Urothelium cell line (cell line): ENCODE data around the gene CHCHD2.
"Not testable (repeated sequence)": the region's sequence is repeated elsewhere in the genome, so short reads cannot be mapped to it uniquely, and the experiment has no call there.

Source experiments
- DNase-seq: peaks from one replicate; pipeline ENCODE4 v3.0.0; 2011; ENCODE audit warnings: low spot score, mixed read lengths
- FAIRE-seq: peaks from 2 replicates; lab custom pipeline; 2011; peaks lifted over from hg19 to GRCh38; lab: Jason Lieb, UNC

CHCHD2 gene

DNA sequence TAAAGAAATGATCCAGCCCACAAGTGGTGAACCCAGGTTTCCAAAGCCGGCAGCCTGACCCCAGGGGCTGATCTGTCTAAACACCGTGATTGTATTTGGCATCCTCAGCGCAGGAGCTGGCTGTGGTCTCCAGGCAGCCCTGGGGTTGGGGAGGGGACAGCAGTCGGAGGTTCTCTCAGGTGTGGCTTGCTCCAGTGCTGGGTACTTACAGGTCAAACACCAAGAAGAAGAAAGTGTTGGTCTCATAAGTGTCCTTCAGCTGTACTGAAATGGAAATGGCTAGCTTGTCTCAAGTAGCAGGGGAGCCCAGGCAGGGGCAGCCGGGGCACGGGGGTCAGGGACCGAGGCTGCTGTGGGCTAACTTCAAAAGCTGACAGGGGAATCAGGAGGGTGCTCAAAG, 19.5 kb downstream of the CHCHD2 start:
- DNase-seq (no peak), FAIRE-seq (no peak)

DNA sequence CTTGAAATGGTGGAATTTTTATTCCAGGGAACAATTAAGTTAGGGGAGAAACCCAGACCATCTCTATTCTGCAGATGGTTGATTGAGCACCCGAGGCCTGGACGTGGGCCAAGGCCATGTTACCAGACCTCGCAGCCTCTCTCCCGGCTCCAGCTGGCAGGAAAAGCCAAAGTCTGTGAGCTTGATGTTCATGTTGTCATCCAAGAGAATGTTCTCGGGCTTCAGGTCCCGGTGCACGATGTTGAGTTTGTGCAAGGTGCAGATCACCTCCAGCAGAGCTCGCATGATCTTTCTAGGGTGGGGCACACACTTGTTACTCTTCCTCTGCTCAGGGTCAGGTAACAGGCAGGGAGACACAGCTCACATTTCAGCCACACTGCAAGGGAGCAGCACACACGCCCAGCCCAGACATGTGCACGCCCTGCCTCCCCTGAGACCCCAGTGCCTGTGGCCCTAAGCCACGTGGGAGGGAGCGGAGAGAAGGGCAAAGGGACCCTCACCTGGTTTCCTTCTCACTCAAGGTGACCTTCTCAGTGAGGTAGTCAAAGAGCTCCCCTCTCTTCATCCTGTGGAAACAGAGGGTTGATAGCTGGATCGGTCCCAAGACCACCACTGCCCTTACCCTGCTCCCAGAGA, 23.0 kb downstream of the CHCHD2 start:
- FAIRE-seq (no peak), DNase-seq (no peak)

DNA sequence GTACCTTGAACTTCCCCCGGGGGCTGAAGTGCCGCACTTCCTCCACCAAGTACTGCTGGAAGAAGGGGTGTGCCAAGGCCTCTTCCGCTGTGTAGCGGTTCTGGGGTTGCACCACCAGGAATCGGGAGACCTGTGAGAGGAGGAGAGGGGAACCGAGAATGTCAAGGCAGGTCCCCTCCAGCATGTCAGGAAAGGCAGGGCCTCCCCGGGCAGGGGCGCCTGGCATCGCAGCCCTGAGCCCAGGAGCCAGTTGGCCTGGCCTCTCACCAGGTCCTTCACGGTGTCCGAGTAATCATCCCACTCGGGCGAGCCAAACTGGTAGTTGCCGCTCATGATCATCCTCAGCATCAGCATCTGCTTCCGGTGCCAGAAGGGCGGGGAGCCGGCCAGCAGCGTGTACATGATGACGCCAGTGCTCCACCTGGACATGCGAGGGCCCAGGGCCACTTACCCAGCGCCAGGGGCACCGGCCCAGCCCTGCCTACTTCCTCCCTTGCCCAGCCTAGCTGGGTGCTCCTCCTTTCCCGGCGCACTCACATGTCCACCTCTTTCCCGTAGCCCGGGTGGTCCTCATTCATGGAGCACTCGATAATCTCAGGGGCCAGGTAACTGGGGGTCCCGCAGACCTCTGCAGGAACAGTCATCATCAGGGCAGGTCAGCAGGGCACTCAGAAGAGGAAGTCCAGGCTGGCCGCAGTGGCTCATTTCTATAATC, 24.5 kb downstream of the CHCHD2 start:
- FAIRE-seq: no peak
- DNase-seq: no peak

DNA sequence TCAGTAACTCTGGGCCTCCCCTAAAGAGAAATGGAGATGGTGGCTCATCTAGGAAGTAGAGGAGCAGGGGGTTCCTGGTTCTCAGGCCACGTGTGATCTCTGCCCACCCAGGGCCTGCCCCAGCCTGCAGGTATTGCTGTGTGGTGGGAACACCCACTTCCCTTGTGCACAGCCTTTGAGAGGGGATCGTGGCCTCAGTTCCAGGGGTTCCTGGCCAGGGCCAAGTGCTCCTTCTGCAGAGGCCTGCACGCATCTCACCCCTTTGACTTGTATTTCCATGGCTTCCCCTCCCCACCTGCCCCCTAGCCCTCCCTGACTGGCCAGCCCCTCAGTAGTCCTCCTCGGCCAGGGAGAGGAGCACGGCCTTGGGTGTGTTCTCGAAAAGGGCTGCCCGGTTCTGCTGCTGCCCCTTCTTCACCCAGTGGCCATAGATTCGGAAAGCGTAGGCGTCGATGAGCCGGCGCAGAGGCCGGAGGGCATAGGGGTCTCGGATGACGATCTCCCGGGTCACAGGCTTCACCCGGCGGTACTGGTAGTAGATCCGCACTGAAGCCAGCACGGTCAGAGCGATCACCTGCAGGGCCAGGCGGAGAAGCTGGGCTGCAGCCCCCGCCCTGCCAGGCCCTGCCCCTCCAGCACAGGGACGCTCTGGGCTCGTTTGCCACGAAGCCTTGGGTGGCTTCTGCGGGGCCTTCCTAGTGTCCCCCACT, 25.4 kb downstream of the CHCHD2 start:
- not testable (repeated sequence) for DNase-seq, FAIRE-seq

DNA sequence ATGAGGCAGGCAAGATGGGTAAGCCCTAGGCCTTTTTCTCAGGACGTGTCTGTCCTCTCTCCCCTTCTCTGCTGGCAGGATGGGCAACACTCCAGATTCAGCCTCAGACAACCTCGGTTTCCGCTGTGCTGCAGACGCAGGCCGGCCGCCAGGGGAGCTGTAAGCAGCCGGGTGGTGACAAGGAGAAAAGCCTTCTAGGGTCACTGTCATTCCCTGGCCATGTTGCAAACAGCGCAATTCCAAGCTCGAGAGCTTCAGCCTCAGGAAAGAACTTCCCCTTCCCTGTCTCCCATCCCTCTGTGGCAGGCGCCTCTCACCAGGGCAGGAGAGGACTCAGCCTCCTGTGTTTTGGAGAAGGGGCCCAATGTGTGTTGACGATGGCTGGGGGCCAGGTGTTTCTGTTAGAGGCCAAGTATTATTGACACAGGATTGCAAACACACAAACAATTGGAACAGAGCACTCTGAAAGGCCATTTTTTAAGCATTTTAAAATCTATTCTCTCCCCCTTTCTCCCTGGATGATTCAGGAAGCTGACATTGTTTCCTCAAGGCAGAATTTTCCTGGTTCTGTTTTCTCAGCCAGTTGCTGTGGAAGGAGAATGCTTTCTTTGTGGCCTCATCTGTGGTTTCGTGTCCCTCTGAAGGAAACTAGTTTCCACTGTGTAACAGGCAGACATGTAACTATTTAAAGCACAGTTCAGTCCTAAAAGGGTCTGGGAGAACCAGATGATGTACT, 26.7 kb downstream of the CHCHD2 start:
- FAIRE-seq: no peak
- DNase-seq: no peak

DNA sequence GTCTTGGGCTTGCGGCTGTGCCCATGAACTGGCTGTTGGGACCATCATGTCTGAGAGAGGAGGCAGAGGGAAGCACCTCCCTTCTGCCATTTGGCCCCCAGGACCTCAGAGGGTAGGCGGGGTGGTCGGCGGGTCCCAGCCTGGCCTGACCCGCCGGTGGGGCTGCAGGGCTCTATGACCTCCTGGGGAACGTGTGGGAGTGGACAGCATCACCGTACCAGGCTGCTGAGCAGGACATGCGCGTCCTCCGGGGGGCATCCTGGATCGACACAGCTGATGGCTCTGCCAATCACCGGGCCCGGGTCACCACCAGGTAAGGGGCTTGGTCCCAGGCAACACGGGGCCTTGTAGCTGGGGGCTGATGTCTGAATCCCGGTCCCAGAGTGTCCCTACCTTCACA, 28.1 kb downstream of the CHCHD2 start:
- DNase-seq (no peak), FAIRE-seq (peak; percentile 5)

DNA sequence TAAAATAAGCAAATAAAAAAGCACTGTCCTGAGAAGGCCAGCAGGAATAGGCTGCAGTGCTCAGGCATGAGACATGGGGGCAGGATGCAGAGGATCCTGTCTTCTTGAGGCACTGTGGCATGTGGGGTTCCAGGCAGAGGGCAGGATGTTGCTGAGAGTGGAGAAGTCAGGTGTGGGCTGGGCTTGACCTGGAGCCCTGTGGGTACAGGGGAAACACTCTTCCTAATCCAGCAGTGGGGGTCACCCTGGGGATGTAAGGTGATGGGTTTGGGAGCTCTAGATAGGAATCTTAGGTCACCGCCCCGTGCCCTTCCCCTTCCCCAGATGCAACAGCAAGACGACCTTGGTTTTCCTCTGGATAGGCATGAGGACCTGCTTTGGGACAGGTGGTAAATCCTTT, 28.6 kb downstream of the CHCHD2 start:
- FAIRE-seq: no peak
- no peak for DNase-seq

DNA sequence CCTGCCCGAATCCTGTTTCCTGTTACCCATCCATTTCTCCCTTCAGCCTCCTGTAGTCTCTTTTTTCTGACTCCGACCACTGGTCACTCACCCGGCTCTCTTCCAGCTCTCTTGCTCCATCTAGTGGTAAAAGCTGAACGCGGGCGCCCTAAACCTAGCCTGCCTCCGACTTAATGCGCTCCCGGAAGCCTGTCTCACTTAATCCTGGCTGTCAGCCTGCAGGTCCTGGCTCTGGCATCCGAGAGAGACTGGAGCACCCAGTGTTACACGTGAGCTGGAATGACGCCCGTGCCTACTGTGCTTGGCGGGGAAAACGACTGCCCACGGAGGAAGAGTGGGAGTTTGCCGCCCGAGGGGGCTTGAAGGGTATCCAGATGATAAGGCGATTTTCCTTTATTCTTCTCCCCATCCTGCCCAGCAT, 31.9 kb downstream of the CHCHD2 start:
- no peak for FAIRE-seq
- peak; percentile 86 for DNase-seq

DNA sequence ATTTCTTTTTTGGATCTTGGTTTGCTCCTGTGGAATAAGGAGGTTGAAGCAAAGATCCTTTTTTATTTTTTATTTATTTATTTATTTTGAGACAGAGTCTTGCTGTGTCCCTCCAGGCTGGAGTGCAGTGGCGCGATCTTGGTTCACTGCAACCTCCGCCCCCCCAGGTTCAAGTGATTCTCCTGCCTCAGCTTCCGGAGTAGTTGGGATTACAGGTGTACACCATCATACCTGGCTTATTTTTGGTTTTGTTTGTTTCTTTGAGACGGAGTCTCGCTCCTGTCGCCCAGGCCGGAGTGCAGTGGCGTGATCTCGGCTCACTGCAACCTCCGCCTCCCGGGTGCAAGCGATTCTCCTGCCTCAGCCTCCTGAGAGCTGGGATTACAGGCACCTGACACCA, 39.9 kb downstream of the CHCHD2 start:
- FAIRE-seq, DNase-seq: not testable (repeated sequence)

DNA sequence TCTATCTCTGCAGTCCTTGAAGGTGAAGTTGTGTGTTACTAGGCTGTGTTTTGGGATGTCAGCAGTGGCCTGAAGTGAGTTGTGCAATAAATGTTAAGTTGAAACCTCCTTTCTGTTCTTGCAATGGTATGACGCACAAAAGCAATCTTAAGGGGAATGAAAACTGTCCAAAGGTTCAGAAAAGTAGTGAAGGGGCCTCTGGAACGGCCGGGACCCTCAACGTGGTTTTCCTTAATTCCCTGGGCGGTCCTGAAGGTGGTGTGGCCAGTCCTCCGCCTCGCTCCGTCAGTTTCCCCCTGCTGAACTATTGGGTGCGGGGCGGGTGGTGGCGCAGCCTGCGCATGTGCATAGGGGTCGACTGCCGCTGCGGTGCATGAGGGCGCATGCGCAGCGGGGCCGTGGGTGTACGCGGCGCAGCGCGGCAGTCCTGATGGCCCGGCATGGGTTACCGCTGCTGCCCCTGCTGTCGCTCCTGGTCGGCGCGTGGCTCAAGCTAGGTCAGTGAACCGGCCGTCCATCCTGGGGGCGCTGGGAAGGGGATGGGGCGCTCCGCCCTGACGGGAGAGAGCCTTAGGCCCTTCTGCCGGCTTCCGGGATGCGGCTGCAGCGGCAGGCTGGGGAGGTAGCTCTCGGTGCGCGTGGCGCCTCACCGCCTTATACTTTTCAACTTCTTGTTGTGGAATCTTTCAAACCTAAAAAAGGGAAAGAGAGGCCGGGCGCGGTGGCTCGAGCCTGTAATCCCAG, 42.2 kb downstream of the CHCHD2 start, which contains the start of gene SUMF2:
SUMF2 (plus strand) TSS at position 405 of the 744 bp plus-strand sequence; CDS start at position 431, 26 bp downstream.
- FAIRE-seq: peak; percentile 97
- DNase-seq: peak; percentile 99

DNA sequence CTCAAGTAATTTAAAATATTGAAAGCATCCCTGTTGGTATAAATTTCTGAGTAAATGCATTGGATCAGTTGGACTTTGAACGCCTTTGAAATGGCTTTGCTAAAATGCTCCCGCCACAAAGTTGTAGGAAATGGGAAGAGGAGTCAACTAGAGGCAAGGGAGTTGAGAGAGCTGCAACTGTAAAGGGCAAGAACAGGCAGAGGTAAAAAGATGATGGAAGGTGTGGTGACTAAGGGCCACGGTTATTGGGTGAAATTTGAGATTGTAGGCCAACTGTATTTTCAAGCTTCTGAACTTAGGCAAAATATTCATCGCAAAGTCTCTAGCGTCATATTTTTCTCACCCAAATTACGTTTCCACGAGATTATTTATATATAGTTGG, 42.8 kb downstream of the CHCHD2 start:
- no peak for DNase-seq
- FAIRE-seq: no peak

DNA sequence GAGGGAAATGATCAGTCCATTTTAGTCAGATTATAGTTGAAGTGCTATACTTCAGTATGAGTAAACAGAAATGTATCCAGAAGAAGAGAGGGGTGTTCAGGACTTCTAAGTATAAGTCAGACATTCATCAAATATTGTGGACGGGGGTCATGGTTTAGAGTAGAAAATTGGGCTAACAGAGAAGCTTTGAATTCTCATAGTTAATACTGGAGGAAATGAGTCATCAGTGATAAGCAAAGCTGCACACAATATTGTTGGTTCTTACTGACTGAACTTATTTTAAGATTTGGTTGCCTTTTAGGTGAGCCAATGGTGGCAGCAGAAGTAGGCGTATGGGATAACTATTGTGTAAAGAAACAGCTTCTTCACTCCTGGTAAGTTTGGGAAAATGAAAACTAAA, 43.9 kb downstream of the CHCHD2 start:
- DNase-seq (no peak), FAIRE-seq (no peak)

DNA sequence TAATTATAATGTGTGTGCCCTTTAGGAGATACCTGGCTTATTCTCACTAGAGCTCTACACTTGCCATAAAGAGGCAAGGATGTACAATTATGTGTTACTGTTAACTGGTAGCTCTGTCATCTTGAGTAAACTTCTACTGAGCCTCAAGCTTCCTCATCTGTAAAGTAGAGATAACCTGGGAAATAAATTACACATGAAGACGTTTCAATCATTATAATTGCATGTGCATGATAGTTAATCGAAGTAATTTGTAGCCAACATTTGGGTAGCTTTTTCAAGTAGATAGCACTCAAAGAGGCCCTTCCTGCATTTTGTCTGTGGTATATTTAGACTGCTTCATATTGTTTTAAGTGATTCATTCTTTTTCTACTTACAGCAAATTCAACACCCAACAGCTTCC, 52.3 kb downstream of the CHCHD2 start:
- no peak for DNase-seq
- no peak for FAIRE-seq

DNA sequence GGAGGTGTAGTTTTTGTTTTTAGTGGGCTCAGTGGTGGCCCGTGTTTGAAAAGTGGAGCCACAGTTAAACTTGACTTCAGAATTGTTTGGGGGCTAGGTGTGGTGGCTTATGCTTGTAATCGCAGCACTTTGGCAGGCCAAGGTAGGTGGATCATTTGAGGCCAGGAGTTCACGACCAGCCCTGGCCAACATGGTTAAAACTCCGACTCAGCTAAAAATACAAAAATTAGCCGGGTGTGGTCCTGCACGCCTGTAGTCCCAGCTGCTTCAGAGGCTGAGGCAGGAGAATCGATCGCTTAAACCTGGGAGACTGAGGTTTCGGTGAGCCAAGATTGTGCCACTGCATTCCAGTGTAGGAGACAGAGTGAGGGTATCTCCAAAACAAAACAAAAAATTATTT, 52.9 kb downstream of the CHCHD2 start:
- FAIRE-seq (no peak), DNase-seq (no peak)
